SH-SY5Y (cell line): ENCODE results near the gene SLC66A3.

Experiments used
- GATA2 ChIP-seq: IDR thresholded peaks from 2 replicates; pipeline ENCODE4 v1.6.1; 2011; ENCODE audit warnings: mild to moderate bottlenecking, low read depth, low read length
- GATA3 ChIP-seq: IDR thresholded peaks from 2 replicates; pipeline ENCODE4 v1.6.1; 2011; ENCODE audit warnings: low read depth, mild to moderate bottlenecking, low read length, moderate library complexity

DNA sequence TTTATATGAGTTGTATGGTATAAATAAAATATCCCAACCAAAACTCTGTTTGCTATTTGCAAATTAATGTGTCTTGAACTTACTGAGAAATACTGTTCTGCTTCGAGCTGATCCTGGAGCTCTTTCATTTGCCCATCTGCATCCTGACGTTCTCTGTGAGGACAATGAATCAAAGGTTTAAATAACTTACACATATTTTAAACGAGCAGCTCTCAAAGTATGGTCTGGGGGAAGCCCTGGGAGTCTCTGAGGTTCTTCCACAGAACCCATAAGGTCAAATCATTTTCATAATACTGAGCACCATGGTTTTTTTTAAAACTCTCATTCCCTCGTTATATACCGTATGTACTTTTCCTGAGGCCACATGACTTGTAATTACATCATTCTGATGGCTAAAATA lies 46.7 kb downstream of the SLC66A3 start:
- TF ChIP-seq GATA2 (no peak), GATA3 (no peak)
